GM23338 (cell line): ENCODE data around the gene COA7. TPM values are rescaled to one million over a fixed set of nuclear protein-coding genes. Genes with fewer than 3 reads are reported as not detected.

Source experiments
- ATAC-seq: fragments of 200-7000 bp; cut with Tn5 transposase; 3 replicates; pipeline ENCODE4 v1.9.1; 2020
- DNase-seq: peaks from one replicate; pipeline ENCODE4 v3.0.0-alpha.2; 2015; ENCODE audit warnings: low spot score
- H2AFZ ChIP-seq: fragments of 200-600 bp; sonication (generic); 2 replicates; pipeline ENCODE4 v1.8.0; 2016; ENCODE audit warnings: antibody characterized with exemption, mild to moderate bottlenecking, moderate library complexity
- H3F3A ChIP-seq: fragments of 200-600 bp; sonication (generic); replicated peaks from 2 replicates; pipeline ENCODE4 v1.8.0; 2017; ENCODE audit warnings: antibody characterized with exemption, mixed run types, low read depth
- H3K27ac ChIP-seq: fragments of 200-600 bp; sonication (generic); 2 replicates; pipeline ENCODE4 v1.6.1; 2016; ENCODE audit warnings: low read depth
- H3K27me3 ChIP-seq: fragments of 200-600 bp; sonication (generic); 2 replicates; pipeline ENCODE4 v1.8.0; 2016; ENCODE audit warnings: mild to moderate bottlenecking, mixed run types, moderate library complexity; ENCODE audit not compliant: insufficient read depth
- H3K36me3 ChIP-seq: fragments of 200-600 bp; sonication (generic); 2 replicates; pipeline ENCODE4 v1.8.0; 2016; ENCODE audit warnings: mild to moderate bottlenecking; ENCODE audit not compliant: insufficient read depth
- H3K4me1 ChIP-seq: fragments of 200-600 bp; sonication (generic); 2 replicates; pipeline ENCODE4 v1.8.0; 2016; ENCODE audit warnings: mild to moderate bottlenecking, moderate library complexity; ENCODE audit not compliant: insufficient read depth
- H3K4me2 ChIP-seq: fragments of 200-600 bp; sonication (generic); 2 replicates; pipeline ENCODE4 v1.7.1; 2017; ENCODE audit warnings: mixed run types
- H3K4me3 ChIP-seq: fragments of 200-600 bp; sonication (generic); 2 replicates; pipeline ENCODE4 v1.6.1; 2016; ENCODE audit warnings: mixed run types
- H3K79me2 ChIP-seq: fragments of 200-600 bp; sonication (generic); replicated peaks from 2 replicates; pipeline ENCODE4 v1.8.0; 2017; ENCODE audit warnings: mild to moderate bottlenecking; ENCODE audit not compliant: insufficient read depth
- H3K9me2 ChIP-seq: fragments of 200-600 bp; sonication (generic); 2 replicates; pipeline ENCODE4 v1.8.0; 2017; ENCODE audit not compliant: insufficient read depth
- H4K20me1 ChIP-seq: fragments of 200-600 bp; sonication (generic); replicated peaks from 2 replicates; pipeline ENCODE4 v1.8.0; 2017; ENCODE audit warnings: mild to moderate bottlenecking; ENCODE audit not compliant: insufficient read depth
- H3K27ac Mint-ChIP-seq: 2 replicates; pipeline ENCODE4 v1.8.0; 2020; ENCODE audit warnings: inconsistent platforms, mild to moderate bottlenecking, moderate library complexity, mixed read lengths
- H3K27me3 Mint-ChIP-seq: 3 replicates; pipeline ENCODE4 v1.8.0; 2022; ENCODE audit warnings: low read depth, mild to moderate bottlenecking, moderate library complexity, mixed read lengths, inconsistent platforms; ENCODE audit not compliant: insufficient read depth, poor library complexity
- H3K36me3 Mint-ChIP-seq: 3 replicates; pipeline ENCODE4 v1.8.0; 2021; ENCODE audit warnings: low read depth, mild to moderate bottlenecking, inconsistent platforms, moderate library complexity, mixed read lengths
- H3K4me1 Mint-ChIP-seq: 3 replicates; pipeline ENCODE4 v1.8.0; 2020; ENCODE audit warnings: mild to moderate bottlenecking, inconsistent platforms, mixed read lengths
- H3K4me3 Mint-ChIP-seq: 3 replicates; pipeline ENCODE4 v1.8.0; 2021; ENCODE audit warnings: moderate library complexity, mild to moderate bottlenecking, inconsistent platforms, mixed read lengths
- H3K9me3 Mint-ChIP-seq: 3 replicates; pipeline ENCODE4 v1.8.0; 2020; ENCODE audit warnings: moderate library complexity, mild to moderate bottlenecking, inconsistent platforms, mixed read lengths
- EZH2phosphoT487 ChIP-seq: fragments of 200-600 bp; sonication (generic); IDR thresholded peaks from one replicate; pipeline ENCODE4 v1.8.1; 2018; ENCODE audit warnings: antibody characterized with exemption; ENCODE audit not compliant: unreplicated experiment
- ZNF331 ChIP-seq: fragments of 250-450 bp; sonication (Bioruptor Pico); IDR thresholded peaks from 2 replicates; pipeline ENCODE4 v1.5.0; 2020; ENCODE audit warnings: low read depth, mild to moderate bottlenecking, moderate library complexity
- ZNF462 ChIP-seq: fragments of 250-450 bp; sonication (Bioruptor Pico); IDR thresholded peaks from 2 replicates; pipeline ENCODE4 v1.5.0; 2020; ENCODE audit warnings: mild to moderate bottlenecking, moderate library complexity
- polyA plus RNA-seq: library from polyadenylated mRNA; unstranded; fragments of >200 nt; fragmentation: Nextera tagmentation; extraction: Ambion mirVana; gene quantifications from 2 replicates; pipeline ENCODE4 v1.2.1, GENCODE V29; 2016
- total RNA-seq: library from RNA; depleted of rRNA; stranded (reverse); fragments of >200 nt; shearing (Covaris generic); gene quantifications from 2 replicates; pipeline ENCODE4 v1.2.3, GENCODE V29; 2014

Gene COA7
- total and polyA plus RNA-seq, 2 experiments from 2014 or later = 19.7 to 27.5 TPM

DNA sequence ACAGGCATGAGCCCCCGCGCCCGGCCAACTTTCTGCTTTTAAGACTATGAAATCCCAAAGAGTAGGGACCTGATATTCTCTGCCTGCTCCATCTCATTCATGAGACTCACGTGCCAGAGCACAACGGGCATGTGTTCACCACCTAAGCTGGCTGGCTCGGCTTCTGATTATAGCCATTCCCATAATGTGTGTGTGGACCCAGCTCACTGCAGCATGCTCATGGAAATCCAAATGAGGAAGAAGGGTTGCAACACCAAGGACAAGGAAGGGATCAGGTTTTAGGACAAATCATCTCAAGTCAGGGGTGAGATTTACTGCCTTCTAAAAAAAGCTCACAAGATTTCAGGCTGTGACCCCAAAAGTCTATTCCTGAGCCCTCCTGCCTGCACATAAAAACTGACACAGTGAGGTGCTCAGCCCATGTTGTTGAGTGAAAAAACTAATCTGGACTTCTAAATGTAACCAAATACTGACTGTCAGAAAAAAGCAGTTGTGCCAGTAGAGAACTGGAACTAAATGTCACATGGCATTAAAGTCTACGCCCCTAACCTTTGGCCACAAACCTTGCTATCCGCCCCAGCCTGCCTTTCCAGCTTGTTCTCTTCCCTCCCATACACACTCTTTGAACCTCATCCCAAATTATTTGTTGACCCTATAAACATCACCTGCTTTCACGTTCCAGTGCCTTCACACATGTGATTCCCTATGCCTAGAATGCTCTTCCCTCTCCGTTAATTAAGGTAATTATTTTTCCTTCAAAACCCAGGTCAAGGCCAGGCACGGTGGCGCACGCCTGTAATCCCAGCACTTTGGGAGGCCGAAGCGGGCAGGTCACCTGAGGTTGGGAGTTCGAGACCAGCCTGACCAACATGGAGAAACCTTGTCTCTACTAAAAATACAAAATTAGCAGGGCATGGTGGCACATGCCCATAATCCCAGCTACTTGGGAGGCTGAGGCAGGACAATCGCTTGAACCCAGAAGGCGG is 9.1 kb upstream of the COA7 start:
- H3K27ac Mint-ChIP-seq = no peak overlapping the region
- no peaks in the 10 kb centered on the region for H3K9me3 Mint-ChIP-seq
- H3F3A ChIP-seq = no peaks in the 10 kb centered on the region; the same call in 1 of the 2 replicates
- H3K9me2 ChIP-seq = no peaks in the 10 kb centered on the region
- no peaks in the 10 kb centered on the region for H3K79me2 ChIP-seq
- no peak for ATAC-seq
- peak overlapping the region; percentile 38; the same call in 1 of the 2 replicates for H2AFZ ChIP-seq
- H3K36me3 Mint-ChIP-seq = no peaks in the 10 kb centered on the region
- no peak overlapping the region for H3K4me2 ChIP-seq
- TF ChIP-seq EZH2phosphoT487 (no peak), ZNF331 (CRISPR knock-in tag) (no peak)
- DNase-seq = no peak
- peaks cover 6% of the 10 kb centered on the region for H3K4me1 Mint-ChIP-seq
- H3K27me3 ChIP-seq = no peaks in the 10 kb centered on the region
- no peak overlapping the region for H3K27ac ChIP-seq
- H3K36me3 ChIP-seq = no peaks in the 10 kb centered on the region
- no peak overlapping the region for H3K4me3 Mint-ChIP-seq
- H3K4me3 ChIP-seq = no peak overlapping the region
- peaks cover 11% of the 10 kb centered on the region for H3K27me3 Mint-ChIP-seq
- H4K20me1 ChIP-seq = no peaks in the 10 kb centered on the region
- peaks cover 7% of the 10 kb centered on the region; the same call in 1 of the 2 replicates for H3K4me1 ChIP-seq

DNA sequence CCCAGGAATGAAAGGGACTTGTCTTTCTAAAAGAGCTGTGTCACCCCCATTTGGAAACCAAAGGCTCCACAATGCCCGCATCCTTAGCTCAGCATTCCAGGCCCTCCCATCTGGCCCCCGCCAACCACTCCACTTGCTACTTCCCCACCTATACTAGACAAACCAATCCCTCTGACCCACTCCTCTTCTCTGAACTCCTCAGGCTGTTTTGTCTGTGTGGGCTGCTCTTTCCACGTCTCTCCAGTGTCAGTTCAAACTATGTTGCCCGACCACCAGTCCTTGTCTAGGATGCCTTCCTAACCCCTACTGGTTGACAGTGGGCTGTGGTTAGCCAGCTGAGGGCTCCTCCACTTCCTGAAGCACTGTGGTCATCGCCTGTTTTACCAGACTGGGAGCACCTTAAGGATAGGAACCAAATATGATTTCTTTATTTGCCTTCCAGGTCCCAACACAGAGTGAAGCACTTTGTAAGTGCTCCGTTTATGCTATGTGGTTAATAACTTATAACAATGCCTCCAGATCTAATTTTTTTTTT is 8.1 kb upstream of the COA7 start:
- Histone ChIP-seq H3K27me3 (no peaks in the 10 kb centered on the region), H3K36me3 (no peaks in the 10 kb centered on the region), H3K27ac (no peak overlapping the region), H3F3A (no peaks in the 10 kb centered on the region; the same call in 1 of the 2 replicates), H3K79me2 (no peaks in the 10 kb centered on the region), H2AFZ (peak overlapping the region; percentile 95), H3K9me2 (no peaks in the 10 kb centered on the region), H4K20me1 (no peaks in the 10 kb centered on the region), H3K4me2 (no peak overlapping the region), H3K4me3 (no peak overlapping the region), H3K4me1 (peaks cover 7% of the 10 kb centered on the region; the same call in 1 of the 2 replicates)
- Mint-ChIP-seq H3K36me3 (no peaks in the 10 kb centered on the region), H3K4me3 (no peak overlapping the region), H3K27ac (no peak overlapping the region), H3K4me1 (peaks cover 6% of the 10 kb centered on the region), H3K9me3 (no peaks in the 10 kb centered on the region), H3K27me3 (peaks cover 11% of the 10 kb centered on the region)
- ATAC-seq (no peak), DNase-seq (peak; percentile 33)
- no peak for TF ChIP-seq ZNF462 (CRISPR knock-in tag)
